ENCODE results near the gene ADNP. TPM values are rescaled to one million over a fixed set of nuclear protein-coding genes. Genes with fewer than 3 reads are reported as not detected.

The ADNP gene
- total RNA-seq, 1 donor from 2014 or later, result 165 TPM

DNA sequence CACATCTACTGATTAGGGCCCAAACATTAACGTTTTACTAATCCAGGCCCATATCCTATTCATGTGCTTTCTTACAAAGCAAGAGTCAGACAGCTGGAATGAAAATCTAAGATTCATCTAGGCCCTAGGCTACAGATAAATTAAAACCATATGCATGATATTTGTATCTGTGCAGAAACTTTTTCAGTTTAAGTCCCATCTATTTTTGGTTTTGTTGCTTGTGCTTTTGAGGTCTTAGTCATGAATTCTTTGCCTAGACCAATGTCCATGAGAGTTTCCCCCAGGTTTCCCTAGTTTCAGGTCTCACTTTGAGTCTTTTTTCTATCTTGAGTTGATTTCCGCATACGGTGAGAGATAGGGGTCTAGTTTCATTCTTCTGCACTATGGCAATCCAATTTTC is 20.2 kb downstream of the ADNP start:
- TF ChIP-seq, protein P1, sequence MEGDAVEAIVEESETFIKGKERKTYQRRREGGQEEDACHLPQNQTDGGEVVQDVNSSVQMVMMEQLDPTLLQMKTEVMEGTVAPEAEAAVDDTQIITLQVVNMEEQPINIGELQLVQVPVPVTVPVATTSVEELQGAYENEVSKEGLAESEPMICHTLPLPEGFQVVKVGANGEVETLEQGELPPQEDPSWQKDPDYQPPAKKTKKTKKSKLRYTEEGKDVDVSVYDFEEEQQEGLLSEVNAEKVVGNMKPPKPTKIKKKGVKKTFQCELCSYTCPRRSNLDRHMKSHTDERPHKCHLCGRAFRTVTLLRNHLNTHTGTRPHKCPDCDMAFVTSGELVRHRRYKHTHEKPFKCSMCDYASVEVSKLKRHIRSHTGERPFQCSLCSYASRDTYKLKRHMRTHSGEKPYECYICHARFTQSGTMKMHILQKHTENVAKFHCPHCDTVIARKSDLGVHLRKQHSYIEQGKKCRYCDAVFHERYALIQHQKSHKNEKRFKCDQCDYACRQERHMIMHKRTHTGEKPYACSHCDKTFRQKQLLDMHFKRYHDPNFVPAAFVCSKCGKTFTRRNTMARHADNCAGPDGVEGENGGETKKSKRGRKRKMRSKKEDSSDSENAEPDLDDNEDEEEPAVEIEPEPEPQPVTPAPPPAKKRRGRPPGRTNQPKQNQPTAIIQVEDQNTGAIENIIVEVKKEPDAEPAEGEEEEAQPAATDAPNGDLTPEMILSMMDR (IDR thresholded peaks at IDR 0.05; ENCODE audit: unreplicated experiment), result no peak
- peak overlapping the region; percentile 74 for H3K27ac Mint-ChIP-seq
- H3K4me3 Mint-ChIP-seq, result no peak overlapping the region
- no peaks in the 10 kb centered on the region for H3K27me3 Mint-ChIP-seq (ENCODE audit: low read depth)
- H3K4me1 Mint-ChIP-seq, result peaks cover 52% of the 10 kb centered on the region
- H3K9me3 Mint-ChIP-seq, result no peaks in the 10 kb centered on the region
- no peak for DNase-seq (ENCODE audit: low spot score in 2 of 2, unreplicated experiment in 2 of 2)
- peaks cover 6% of the 10 kb centered on the region for H3K36me3 Mint-ChIP-seq

DNA sequence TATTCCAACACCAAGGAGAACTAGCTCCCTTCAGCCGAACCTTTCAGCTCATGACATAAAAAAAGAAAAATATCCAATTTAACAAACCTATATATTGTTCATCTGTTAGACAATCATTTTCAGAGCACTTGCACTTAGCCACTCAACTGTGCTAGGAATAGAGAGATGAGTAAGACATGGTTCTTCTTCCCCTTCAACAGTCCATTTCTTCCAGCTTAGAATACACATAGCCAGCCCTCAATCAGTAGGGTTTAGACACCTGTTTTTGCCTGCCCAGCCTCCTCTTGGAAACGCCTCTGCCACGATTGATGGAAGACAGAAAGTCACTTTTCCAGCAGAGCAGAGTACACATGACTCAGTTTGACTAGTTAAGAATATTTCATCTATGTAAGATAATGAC is 21.8 kb downstream of the ADNP start:
- no peak overlapping the region for H3K4me3 Mint-ChIP-seq
- no peaks in the 10 kb centered on the region for H3K9me3 Mint-ChIP-seq
- DNase-seq (ENCODE audit: low spot score in 2 of 2, unreplicated experiment in 2 of 2), result no peak
- H3K27me3 Mint-ChIP-seq (ENCODE audit: low read depth), result no peaks in the 10 kb centered on the region
- H3K4me1 Mint-ChIP-seq, result peaks cover 45% of the 10 kb centered on the region
- H3K27ac Mint-ChIP-seq, result peak overlapping the region; percentile 44
- peaks cover 6% of the 10 kb centered on the region for H3K36me3 Mint-ChIP-seq
- TF ChIP-seq, protein P1 (IDR thresholded peaks at IDR 0.05; ENCODE audit: unreplicated experiment), result no peak

DNA sequence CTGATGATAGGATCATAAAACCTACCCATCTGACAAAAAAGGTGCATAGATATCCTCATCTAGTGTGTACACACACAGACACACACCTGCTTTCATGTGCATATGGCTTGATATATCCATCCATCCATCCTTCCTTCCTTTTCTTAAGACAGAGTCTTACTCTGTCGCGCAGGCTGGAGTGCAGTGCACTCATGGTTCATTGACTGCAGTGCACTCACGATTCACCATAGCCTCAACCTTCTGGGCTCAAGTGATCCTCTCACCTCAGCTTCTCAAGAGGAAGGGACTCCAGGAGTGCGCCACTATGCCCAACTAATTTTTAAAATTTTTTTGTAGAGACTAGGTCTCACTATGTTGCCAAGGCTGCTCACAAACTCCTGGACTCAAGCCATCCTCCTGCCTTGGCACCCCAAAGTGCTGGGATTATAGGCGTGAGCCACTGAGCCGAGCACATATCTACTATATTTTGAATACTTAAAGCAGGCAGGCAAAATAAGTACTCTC is 27.1 kb downstream of the ADNP start:
- Mint-ChIP-seq H3K36me3 (peaks cover 12% of the 10 kb centered on the region), H3K27ac (no peak overlapping the region), H3K4me1 (peaks cover 12% of the 10 kb centered on the region)

DNA sequence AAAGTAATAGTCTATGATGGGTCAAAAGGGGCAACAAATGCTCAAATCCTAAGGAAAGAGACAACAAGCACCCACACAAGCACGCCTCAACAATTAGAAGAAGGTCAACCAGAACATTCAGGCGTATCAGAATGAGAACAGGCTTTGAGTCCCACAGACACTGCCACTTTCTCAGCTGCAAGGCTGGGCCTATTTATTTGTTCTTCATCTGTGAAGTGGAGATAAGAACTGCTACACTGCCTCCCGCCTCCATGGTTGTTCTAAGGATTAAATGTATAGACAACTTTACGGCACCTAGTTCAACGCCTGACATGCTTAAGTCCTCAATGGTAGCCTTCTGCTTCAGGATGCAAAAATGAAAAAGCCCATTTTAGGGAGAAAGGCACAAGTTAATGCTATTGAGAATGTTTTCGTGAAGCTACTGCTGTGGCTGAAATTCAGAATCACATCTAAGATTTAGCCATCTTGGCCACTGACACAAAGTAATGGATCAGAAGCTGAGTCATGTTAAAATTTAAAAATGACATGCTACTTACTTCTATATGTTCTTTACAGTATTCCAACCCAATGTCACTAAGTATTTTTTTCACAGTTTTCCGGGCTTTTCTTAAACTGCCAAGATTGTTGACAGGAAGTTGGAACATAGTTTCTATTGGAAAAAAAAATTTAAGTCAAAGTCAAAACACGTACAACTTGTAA is 27.7 kb downstream of the ADNP start:
- H3K4me3 Mint-ChIP-seq, result no peak overlapping the region
- TF ChIP-seq, protein P1 (IDR thresholded peaks at IDR 0.05; ENCODE audit: unreplicated experiment), result no peak
- peaks cover 11% of the 10 kb centered on the region for H3K36me3 Mint-ChIP-seq
- no peaks in the 10 kb centered on the region for H3K27me3 Mint-ChIP-seq (ENCODE audit: low read depth)
- H3K27ac Mint-ChIP-seq, result peak overlapping the region; percentile 21
- no peaks in the 10 kb centered on the region for H3K9me3 Mint-ChIP-seq
- no peak for DNase-seq (ENCODE audit: low spot score in 2 of 2, unreplicated experiment in 2 of 2)
- peaks cover 12% of the 10 kb centered on the region for H3K4me1 Mint-ChIP-seq

More for the DNA sequence above, 27.1 kb downstream of the ADNP start:
- Mint-ChIP-seq H3K4me3 (no peak overlapping the region), H3K9me3 (no peaks in the 10 kb centered on the region), H3K27me3 (ENCODE audit: low read depth) (no peaks in the 10 kb centered on the region)
- no peak for DNase-seq (ENCODE audit: low spot score in 2 of 2, unreplicated experiment in 2 of 2)
- TF ChIP-seq, protein P1 (IDR thresholded peaks at IDR 0.05; ENCODE audit: unreplicated experiment), result no peak

DNA sequence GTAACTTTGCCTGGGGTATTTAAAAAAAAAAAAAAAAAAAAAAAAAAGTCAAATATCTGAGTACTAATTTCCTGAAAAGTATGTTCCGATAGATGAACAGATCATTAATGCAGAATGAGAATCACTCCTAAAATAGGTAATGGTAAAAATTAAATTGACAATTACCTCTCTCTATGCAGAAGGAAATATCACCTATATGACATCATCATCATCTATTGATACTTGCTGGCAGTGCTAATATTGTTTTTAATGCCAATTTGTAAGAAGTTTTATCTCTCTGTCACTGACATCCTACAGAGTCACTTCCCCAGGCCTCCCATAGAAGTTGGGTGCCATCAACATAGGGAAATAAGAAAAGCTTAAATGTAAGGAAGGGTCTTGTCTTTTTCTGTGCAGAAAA is 29.9 kb downstream of the ADNP start:
- TF ChIP-seq, protein P1 (IDR thresholded peaks at IDR 0.05; ENCODE audit: unreplicated experiment), result no peak
- Mint-ChIP-seq H3K4me3 (no peak overlapping the region), H3K9me3 (no peaks in the 10 kb centered on the region), H3K27ac (no peak overlapping the region), H3K4me1 (peaks cover 10% of the 10 kb centered on the region), H3K27me3 (ENCODE audit: low read depth) (no peaks in the 10 kb centered on the region), H3K36me3 (peaks cover 20% of the 10 kb centered on the region)
- DNase-seq (ENCODE audit: low spot score in 2 of 2, unreplicated experiment in 2 of 2), result no peak

All from mesothelial cell of epicardium (in vitro differentiated cells).